IPS-20b (cell line): ENCODE data around the gene LSP1.
"Not testable (repeated sequence)": the region's sequence is repeated elsewhere in the genome, so short reads cannot be mapped to it uniquely, and the experiment has no call there.

Experiments used
- H3K27ac ChIP-seq: one replicate; pipeline ENCODE4 v1.5.1; 2013; ENCODE audit warnings: low read length
- H3K27me3 ChIP-seq: 2 replicates; pipeline ENCODE4 v1.6.1; 2013; ENCODE audit warnings: mild to moderate bottlenecking, low read length, inconsistent platforms; ENCODE audit not compliant: insufficient read depth
- H3K36me3 ChIP-seq: 2 replicates; pipeline ENCODE4 v1.6.1; 2013; ENCODE audit warnings: low read depth, mild to moderate bottlenecking, inconsistent platforms, low read length, moderate library complexity; ENCODE audit not compliant: insufficient read depth
- H3K4me1 ChIP-seq: 2 replicates; pipeline ENCODE4 v1.6.1; 2013; ENCODE audit warnings: mild to moderate bottlenecking, control low read depth, inconsistent platforms, low read length, moderate library complexity; ENCODE audit not compliant: insufficient read depth
- H3K4me3 ChIP-seq: 2 replicates; pipeline ENCODE4 v1.5.1; 2013; ENCODE audit warnings: mild to moderate bottlenecking, low read length, inconsistent platforms
- H3K9ac ChIP-seq: 2 replicates; pipeline ENCODE4 v1.6.1; 2013; ENCODE audit warnings: low read depth, mild to moderate bottlenecking, inconsistent platforms, low read length, moderate library complexity
- H3K9me3 ChIP-seq: 2 replicates; pipeline ENCODE4 v1.6.1; 2013; ENCODE audit warnings: mild to moderate bottlenecking, low read depth, low read length, inconsistent platforms; ENCODE audit not compliant: insufficient read depth

LSP1 gene

DNA sequence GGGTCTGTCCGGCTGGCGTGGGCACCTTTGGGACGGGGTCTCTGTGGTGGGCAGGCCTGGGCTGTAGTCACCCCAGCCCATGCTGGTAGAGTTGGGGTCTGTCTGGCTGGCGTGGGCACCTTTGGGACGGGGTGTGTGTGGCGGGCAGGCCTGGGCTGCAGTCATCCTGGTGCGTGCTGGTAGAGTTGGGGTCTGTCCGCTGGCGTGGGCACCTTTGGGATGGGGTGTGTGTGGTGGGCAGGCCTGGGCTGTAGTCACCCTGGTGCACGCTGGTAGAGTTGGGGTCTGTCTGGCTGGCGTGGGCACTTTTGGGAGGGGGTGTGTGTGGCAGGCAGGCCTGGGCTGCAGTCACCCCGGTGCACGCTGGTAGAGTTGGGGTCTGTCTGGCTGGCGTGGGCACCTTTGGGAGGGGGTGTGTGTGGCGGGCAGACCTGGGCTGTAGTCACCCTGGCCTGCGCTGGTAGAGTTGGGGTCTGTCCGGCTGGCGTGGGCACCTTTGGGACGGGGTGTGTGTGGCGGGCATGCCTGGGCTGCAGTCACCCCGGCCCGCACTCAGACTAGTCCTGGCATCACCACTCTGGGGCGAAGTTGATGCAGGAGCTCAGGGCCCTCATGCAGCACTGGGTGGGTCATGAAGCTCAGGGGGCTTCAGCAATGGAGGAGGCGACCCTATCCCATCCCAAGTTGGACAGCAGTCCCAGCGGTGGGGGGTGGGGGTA, 19.5 kb downstream of the LSP1 start:
- H3K9ac ChIP-seq: no peak overlapping the region
- H3K36me3 ChIP-seq: no peaks in the 10 kb centered on the region
- H3K4me1 ChIP-seq: no peaks in the 10 kb centered on the region
- H3K27ac ChIP-seq: no peak overlapping the region
- peaks cover 17% of the 10 kb centered on the region for H3K27me3 ChIP-seq
- no peaks in the 10 kb centered on the region for H3K9me3 ChIP-seq
- no peak overlapping the region for H3K4me3 ChIP-seq

- H3K36me3 ChIP-seq: no peaks in the 10 kb centered on the region
- peaks cover 17% of the 10 kb centered on the region for H3K27me3 ChIP-seq
- H3K4me3 ChIP-seq: no peak overlapping the region
- no peak overlapping the region for H3K9ac ChIP-seq
- H3K9me3 ChIP-seq: no peaks in the 10 kb centered on the region
- H3K27ac ChIP-seq: no peak overlapping the region
- H3K4me1 ChIP-seq: no peaks in the 10 kb centered on the region
These were observed 20.3 kb downstream of the LSP1 start for GRCh38 chr11:1873048-1873812.

- H3K4me1 ChIP-seq, H3K36me3 ChIP-seq, H3K27ac ChIP-seq, H3K9me3 ChIP-seq, H3K4me3 ChIP-seq, H3K9ac ChIP-seq: not testable (repeated sequence)
- peaks cover 17% of the 10 kb centered on the region for H3K27me3 ChIP-seq
These were observed 20.9 kb downstream of the LSP1 start for GRCh38 chr11:1873813-1874150.

GRCh38 chr11:1874441-1875092, 21.7 kb downstream of the LSP1 start:
- peaks cover 17% of the 10 kb centered on the region for H3K27me3 ChIP-seq
- H3K4me3 ChIP-seq, H3K9me3 ChIP-seq, H3K9ac ChIP-seq, H3K27ac ChIP-seq, H3K36me3 ChIP-seq, H3K4me1 ChIP-seq: not testable (repeated sequence)

- no peak overlapping the region for H3K4me3 ChIP-seq
- peaks cover 12% of the 10 kb centered on the region for H3K27me3 ChIP-seq
- H3K9ac ChIP-seq: no peak overlapping the region
- H3K9me3 ChIP-seq: no peaks in the 10 kb centered on the region
- no peaks in the 10 kb centered on the region for H3K4me1 ChIP-seq
- H3K27ac ChIP-seq: no peak overlapping the region
- H3K36me3 ChIP-seq: no peaks in the 10 kb centered on the region
These were observed 22.4 kb downstream of the LSP1 start for GRCh38 chr11:1875093-1875850.

- H3K4me3 ChIP-seq, H3K9ac ChIP-seq, H3K27me3 ChIP-seq, H3K36me3 ChIP-seq, H3K4me1 ChIP-seq, H3K9me3 ChIP-seq, H3K27ac ChIP-seq: not testable (repeated sequence)
These were observed 23.0 kb downstream of the LSP1 start for GRCh38 chr11:1875851-1876301.

GRCh38 chr11:1876361-1877063, 23.6 kb downstream of the LSP1 start:
- no peak overlapping the region for H3K4me3 ChIP-seq
- H3K4me1 ChIP-seq: no peaks in the 10 kb centered on the region
- H3K36me3 ChIP-seq: no peaks in the 10 kb centered on the region
- no peaks in the 10 kb centered on the region for H3K9me3 ChIP-seq
- H3K9ac ChIP-seq: no peak overlapping the region
- no peak overlapping the region for H3K27ac ChIP-seq
- H3K27me3 ChIP-seq: 0 out of 2 replicates have a peak, but pooled peaks cover under 1% of the 10 kb centered on the region

- no peak overlapping the region for H3K27ac ChIP-seq
- no peak overlapping the region for H3K4me3 ChIP-seq
- no peaks in the 10 kb centered on the region for H3K9me3 ChIP-seq
- H3K27me3 ChIP-seq: no peaks in the 10 kb centered on the region
- no peak overlapping the region for H3K9ac ChIP-seq
- no peaks in the 10 kb centered on the region for H3K4me1 ChIP-seq
- no peaks in the 10 kb centered on the region for H3K36me3 ChIP-seq
These were observed 24.6 kb downstream of the LSP1 start for GRCh38 chr11:1877211-1878136.

GRCh38 chr11:1878137-1879031, 25.5 kb downstream of the LSP1 start:
- Histone ChIP-seq H3K4me1 (no peaks in the 10 kb centered on the region), H3K27ac (no peak overlapping the region), H3K36me3 (no peaks in the 10 kb centered on the region), H3K27me3 (no peaks in the 10 kb centered on the region), H3K4me3 (no peak overlapping the region), H3K9me3 (no peaks in the 10 kb centered on the region), H3K9ac (no peak overlapping the region)
